H7 (cell line): ENCODE measurements around the gene HDAC10. TPM values are rescaled to one million over a fixed set of nuclear protein-coding genes. Genes with fewer than 3 reads are reported as not detected.

Experiments used
- DNase-seq: peaks from one replicate; pipeline ENCODE4 v3.0.0; 2012
- H3K27me3 ChIP-seq: 2 replicates; pipeline ENCODE4 v1.6.0; 2011; ENCODE audit warnings: mild to moderate bottlenecking, low read length; ENCODE audit not compliant: control insufficient read depth, insufficient read depth
- H3K36me3 ChIP-seq: replicated peaks from 2 replicates; pipeline ENCODE4 v1.5.1; 2011; ENCODE audit warnings: low read length; ENCODE audit not compliant: control insufficient read depth, insufficient read depth
- H3K4me3 ChIP-seq: 2 replicates; pipeline ENCODE4 v1.5.1; 2011; ENCODE audit warnings: low read depth, mild to moderate bottlenecking, control low read depth, low read length, moderate library complexity; ENCODE audit not compliant: insufficient read depth
- total RNA-seq: library from RNA; depleted of rRNA; stranded (reverse); fragments of >200 nt; shearing (Covaris generic); gene quantifications from 2 replicates; pipeline ENCODE4 v1.2.3, GENCODE V29; 2014

HDAC10 gene
- total RNA-seq, 1 experiment from 2014 or later = 15.7 TPM

GRCh38 chr22:50217543-50218152 lies 33.4 kb downstream of the HDAC10 start:
- peaks cover 13% of the 10 kb centered on the region for H3K36me3 ChIP-seq
- DNase-seq = peak; percentile 63
- no peaks in the 10 kb centered on the region for H3K27me3 ChIP-seq
- no peak overlapping the region for H3K4me3 ChIP-seq

GRCh38 chr22:50216684-50217520 lies 34.2 kb downstream of the HDAC10 start:
- Histone ChIP-seq H3K4me3 (no peak overlapping the region), H3K36me3 (peaks cover 16% of the 10 kb centered on the region), H3K27me3 (no peaks in the 10 kb centered on the region)
- peak; percentile 57 for DNase-seq

- H3K27me3 ChIP-seq = no peaks in the 10 kb centered on the region
- peaks cover 16% of the 10 kb centered on the region for H3K36me3 ChIP-seq
- no peak overlapping the region for H3K4me3 ChIP-seq
- no peak for DNase-seq
Measured at GRCh38 chr22:50216055-50216683, 34.9 kb downstream of the HDAC10 start.

GRCh38 chr22:50215297-50216054 lies 35.6 kb downstream of the HDAC10 start:
- Histone ChIP-seq H3K4me3 (no peak overlapping the region), H3K36me3 (peaks cover 20% of the 10 kb centered on the region), H3K27me3 (no peaks in the 10 kb centered on the region)
- DNase-seq = no peak

GRCh38 chr22:50213263-50213662 lies 37.8 kb downstream of the HDAC10 start:
- no peak overlapping the region for H3K4me3 ChIP-seq
- peaks cover 17% of the 10 kb centered on the region for H3K36me3 ChIP-seq
- no peaks in the 10 kb centered on the region for H3K27me3 ChIP-seq
- no peak for DNase-seq

GRCh38 chr22:50211147-50211546 lies 39.9 kb downstream of the HDAC10 start:
- Histone ChIP-seq H3K27me3 (no peaks in the 10 kb centered on the region), H3K36me3 (peaks cover 11% of the 10 kb centered on the region), H3K4me3 (no peak overlapping the region)
- DNase-seq = no peak

GRCh38 chr22:50210378-50211139 lies 40.5 kb downstream of the HDAC10 start:
- Histone ChIP-seq H3K27me3 (no peaks in the 10 kb centered on the region), H3K36me3 (peaks cover 7% of the 10 kb centered on the region), H3K4me3 (no peak overlapping the region)
- no peak for DNase-seq

GRCh38 chr22:50209893-50210292 lies 41.2 kb downstream of the HDAC10 start:
- Histone ChIP-seq H3K27me3 (no peaks in the 10 kb centered on the region), H3K36me3 (peaks cover 7% of the 10 kb centered on the region), H3K4me3 (no peak overlapping the region)
- peak; percentile 93 for DNase-seq

GRCh38 chr22:50208939-50209892 lies 41.8 kb downstream of the HDAC10 start:
- no peaks in the 10 kb centered on the region for H3K27me3 ChIP-seq
- peaks cover 7% of the 10 kb centered on the region for H3K36me3 ChIP-seq
- no peak overlapping the region for H3K4me3 ChIP-seq
- DNase-seq = peak; percentile 78

GRCh38 chr22:50208430-50208938 lies 42.6 kb downstream of the HDAC10 start:
- Histone ChIP-seq H3K36me3 (peaks cover 7% of the 10 kb centered on the region), H3K4me3 (no peak overlapping the region), H3K27me3 (no peaks in the 10 kb centered on the region)
- DNase-seq = no peak

GRCh38 chr22:50207383-50208140 lies 43.5 kb downstream of the HDAC10 start:
- Histone ChIP-seq H3K27me3 (no peaks in the 10 kb centered on the region), H3K4me3 (no peak overlapping the region), H3K36me3 (peaks cover 7% of the 10 kb centered on the region)
- DNase-seq = no peak

- DNase-seq = peak; percentile 95
- Histone ChIP-seq H3K4me3 (no peak overlapping the region), H3K36me3 (peaks cover 4% of the 10 kb centered on the region), H3K27me3 (0 out of 2 replicates have a peak, but pooled peaks cover 2% of the 10 kb centered on the region)
Measured at GRCh38 chr22:50206599-50206998, 44.5 kb downstream of the HDAC10 start.
